GM18499 (cell line): ENCODE measurements around the gene NUDT19.
"Not testable (repeated sequence)": the region's sequence is repeated elsewhere in the genome, so short reads cannot be mapped to it uniquely, and the experiment has no call there.

Experiments
- ATAC-seq: cut with Tn5 transposase; IDR thresholded peaks from one replicate; pipeline ENCODE4 v1.9.1; 2021; ENCODE audit warnings: moderate number of reproducible peaks; ENCODE audit not compliant: insufficient read depth, unreplicated experiment

NUDT19 gene

GRCh38 chr19:32691291-32691951 lies at the start of gene NUDT19:
Gene NUDT19 (plus strand): TSS chr19:32691821. CDS start chr19:32691961, 140 bp downstream.
- peak; percentile 63 for ATAC-seq

DNA sequence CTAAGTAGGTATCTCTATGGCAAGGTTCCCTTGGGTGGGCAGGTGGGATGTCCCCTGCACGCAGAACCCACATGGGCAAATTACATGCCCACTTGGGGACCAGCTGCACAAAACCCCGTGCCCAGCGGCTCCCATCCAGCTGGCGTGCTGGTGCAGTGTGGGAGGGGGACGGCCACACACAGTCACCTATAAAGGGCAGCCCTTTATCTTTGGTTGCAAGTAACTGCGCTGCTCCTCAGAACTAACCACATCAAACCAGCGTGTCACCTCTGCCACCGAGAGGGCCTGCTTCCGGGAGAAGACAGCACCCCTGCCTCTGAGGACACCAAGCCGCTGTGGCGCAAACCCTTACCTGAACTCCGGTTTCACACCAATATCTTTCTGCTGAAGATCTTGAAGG lies 48.9 kb upstream of the NUDT19 start:
- no peak for ATAC-seq

DNA sequence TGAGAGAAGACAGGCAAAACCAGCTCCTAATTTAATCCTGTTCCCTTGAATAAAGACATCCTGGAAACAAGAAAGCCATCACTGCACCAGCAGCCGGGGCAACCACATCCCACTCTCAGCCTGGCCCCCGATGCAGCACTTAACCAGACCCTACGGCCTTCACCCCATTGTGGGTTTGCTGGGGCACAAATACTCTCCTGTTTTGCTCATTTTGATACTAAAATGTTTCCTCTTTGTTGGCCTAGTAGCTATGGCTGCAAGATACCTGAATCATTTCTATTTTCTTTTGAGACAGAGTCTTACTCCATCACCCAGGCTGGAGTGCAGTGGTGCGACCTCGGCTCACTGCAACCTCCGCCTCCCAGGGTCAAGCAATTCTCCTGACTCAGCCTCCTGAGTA lies 45.1 kb upstream of the NUDT19 start:
- no peak for ATAC-seq

- ATAC-seq: no peak
Measured at GRCh38 chr19:32647361-32647760, 44.3 kb upstream of the NUDT19 start.

GRCh38 chr19:32649751-32650150 lies 41.9 kb upstream of the NUDT19 start:
- ATAC-seq: no peak

- ATAC-seq: no peak
Measured at GRCh38 chr19:32650671-32651070, 41.0 kb upstream of the NUDT19 start.

DNA sequence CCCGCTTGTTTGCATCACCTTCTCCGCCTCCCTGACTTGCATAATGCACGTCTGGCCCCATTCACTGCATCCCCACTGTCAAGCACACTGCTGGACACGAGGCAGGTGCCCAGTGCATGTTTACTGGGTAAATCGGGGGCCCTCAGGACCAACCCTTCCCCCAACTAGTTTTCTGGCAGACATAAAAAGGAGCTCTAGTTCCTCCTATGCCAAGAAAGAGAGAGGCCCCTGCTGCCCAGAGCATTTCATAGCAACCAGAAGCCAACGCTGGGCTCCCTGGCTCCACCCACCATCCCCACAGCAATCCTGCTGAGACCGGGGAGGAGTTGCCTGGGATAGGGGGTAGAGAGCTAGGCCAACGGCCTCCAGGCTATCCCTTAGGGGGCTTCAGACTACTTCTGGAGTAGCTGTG lies 39.9 kb upstream of the NUDT19 start:
- ATAC-seq: no peak

- ATAC-seq: not testable (repeated sequence)
Measured at GRCh38 chr19:32652331-32652730, 39.3 kb upstream of the NUDT19 start.

DNA sequence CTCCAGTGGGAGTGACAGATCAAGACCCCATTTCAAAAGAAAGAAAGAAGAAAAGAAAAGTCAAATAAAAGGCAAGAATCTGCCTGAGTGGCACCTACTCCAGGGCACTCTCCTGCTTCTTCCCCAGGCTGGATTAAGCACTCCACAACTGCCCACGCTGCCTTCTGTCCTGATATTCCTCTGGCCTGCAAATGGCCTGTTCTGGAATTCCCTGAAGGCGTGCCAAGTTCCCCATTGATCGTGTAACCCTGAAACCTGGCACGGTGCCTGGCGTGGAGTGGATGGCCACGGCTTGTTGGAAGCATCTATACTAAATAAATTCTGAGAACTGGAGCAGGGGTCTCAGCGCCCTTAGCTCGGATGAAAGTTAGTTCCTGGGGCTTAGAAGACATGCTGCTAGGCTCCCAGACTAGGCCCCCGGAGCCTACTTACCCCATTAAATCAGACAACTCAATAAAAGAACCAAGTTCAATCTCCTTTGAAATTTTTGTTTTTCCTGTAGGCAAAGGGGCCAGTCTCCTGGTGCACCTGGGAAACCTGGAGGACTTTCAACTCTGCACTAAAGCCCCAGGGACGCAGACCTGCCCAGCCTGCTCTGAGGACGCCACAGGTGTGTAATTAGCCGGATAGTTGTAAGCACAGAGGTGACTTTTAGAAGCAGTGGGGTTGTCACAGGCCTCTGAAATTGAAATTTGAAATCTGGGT lies 38.6 kb upstream of the NUDT19 start:
- ATAC-seq: no peak

DNA sequence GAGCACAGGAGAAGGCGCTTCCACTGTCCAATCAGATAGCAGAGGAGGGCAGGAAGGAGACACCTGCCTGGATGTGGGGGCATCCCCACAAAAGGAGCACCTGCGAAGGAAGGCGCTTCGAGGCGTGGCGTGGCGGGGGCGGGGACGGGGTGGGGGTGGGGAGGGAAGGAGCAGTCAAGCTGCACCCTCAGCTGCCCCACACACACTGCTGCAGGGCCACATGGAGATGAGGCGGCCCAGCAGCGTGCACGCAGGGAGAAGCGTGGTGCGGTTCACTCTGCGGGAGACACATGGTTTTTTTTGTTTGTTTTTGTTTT lies 38.1 kb upstream of the NUDT19 start:
- ATAC-seq: no peak

- ATAC-seq: not testable (repeated sequence)
Measured at GRCh38 chr19:32656379-32656778, 35.2 kb upstream of the NUDT19 start.

DNA sequence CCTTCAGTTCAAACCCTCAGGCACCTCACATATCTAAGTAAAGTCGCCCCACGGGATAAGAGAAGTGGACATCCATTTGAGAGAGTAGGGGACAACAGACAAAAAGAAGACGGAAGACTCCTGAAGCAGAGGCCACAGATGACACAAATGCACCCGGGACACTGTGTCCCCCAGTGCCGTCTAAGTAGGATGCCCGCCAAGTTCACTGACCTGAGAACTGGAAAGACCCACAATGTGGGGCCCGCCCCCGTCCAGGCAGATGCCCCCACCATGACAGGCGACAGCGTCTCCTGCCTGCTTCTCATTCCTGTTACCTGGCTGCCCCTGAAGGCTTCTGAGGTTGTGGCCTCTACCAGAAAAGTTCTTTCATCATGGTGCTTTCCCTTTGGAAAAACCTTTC lies 33.5 kb upstream of the NUDT19 start:
- no peak for ATAC-seq

DNA sequence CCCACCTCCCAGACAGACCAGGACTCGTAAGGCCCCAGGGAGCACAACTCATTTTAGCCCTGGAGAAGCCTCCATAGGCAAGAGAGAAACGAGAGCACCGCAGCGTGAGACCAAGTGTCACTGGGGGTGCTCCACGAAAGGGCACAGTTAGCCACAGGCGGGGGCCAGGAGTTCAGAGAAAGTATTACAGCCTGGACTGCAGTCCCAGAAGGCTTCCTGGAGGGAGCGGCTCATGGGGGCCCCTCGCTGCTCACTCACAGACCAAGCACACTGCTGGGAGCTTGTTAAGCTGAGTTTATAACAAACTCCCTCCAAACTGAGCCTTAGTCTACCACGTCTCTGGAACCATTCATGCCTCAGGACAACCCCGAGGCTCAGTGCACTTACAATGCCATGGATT lies 33.1 kb upstream of the NUDT19 start:
- ATAC-seq: no peak

- no peak for ATAC-seq
Measured at GRCh38 chr19:32661318-32661717, 30.3 kb upstream of the NUDT19 start.

DNA sequence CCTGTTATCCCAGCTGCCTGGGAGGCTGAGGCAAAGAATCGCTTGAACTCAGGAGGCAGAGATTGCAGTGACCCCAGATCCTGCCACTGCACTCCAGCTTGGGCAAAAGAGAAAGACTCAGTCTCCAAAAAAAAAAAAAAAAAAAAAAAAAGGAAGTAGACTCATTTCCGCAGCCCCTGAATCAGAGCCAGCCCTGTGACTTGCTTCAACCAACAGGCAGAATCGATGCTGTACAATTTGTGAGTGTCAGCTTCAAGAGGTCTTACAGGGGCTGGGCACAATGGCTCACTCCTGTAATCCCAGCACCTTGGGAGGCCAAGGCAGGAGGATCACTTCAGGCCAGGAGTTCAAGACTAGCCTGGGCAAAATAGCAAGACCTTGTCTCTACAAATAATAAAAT lies 29.4 kb upstream of the NUDT19 start:
- ATAC-seq: no peak

DNA sequence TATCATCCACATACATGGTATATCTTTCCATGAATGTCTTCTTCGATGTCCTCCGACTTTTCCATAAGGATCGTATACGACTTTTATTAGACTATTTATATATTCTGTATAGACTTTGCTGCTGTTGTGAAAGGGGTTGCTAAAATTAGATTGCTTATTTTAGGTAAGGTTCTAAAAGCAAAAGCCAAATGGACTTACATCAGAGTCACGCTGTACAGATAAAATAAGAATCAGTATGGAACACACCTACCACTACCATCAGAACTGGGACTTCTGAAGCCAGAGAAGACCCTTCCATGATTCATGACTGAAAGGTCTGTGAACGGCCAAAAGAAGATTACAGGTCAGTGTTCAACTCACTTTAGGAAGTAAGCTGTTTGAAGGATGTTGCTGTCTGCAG lies 25.5 kb upstream of the NUDT19 start:
- ATAC-seq: no peak

DNA sequence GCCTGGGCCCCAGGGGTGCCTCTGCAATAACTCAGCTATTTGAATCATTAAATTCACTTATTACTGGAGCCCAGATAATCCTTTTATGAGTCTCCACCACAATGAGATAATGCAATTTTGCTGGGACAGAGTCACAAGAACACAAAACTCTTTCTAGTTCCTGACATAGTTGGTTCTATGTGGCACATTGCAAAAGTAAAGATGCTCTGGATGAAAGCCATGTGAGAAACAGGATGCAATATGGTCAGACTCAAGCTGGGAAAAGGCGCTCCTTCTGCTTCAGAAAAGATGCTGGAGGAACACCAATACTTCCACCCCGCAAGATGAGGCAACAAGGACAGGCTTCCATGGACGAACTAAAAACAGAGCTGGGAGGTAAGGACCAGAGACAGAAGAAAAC lies 22.3 kb upstream of the NUDT19 start:
- no peak for ATAC-seq

DNA sequence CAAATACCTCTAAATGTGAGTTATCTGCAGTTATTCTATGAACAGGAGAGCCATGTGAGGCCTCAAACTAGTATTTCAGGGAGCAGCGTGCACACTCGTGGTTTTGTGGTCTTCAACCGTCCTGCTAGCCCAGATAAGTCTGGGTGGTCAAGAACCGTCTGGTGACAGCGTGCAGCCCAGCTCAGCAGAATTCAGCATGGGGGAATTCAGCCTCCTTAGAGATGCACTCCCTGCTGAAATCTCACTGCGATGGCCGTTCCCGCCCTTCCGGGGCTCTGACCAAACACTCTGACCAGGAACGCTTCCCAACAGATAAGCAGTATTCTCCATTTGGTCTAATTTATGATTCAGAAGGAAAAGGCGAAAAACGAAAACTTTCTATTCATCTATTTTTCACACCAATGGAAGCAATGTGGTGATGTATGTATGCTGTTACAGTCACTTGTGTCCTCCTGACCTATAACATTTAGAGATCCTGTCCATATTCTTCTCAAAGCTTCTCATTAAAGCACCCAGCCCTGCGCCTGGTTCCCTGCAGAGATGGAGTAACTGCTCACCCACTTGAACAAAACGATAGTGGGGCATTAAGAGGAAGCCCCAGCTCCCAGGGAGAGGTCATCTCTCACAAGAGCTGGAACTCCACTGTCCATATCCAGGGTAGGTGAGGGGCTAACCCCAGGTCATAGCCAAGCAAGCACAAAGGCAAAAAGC lies 19.6 kb upstream of the NUDT19 start:
- ATAC-seq: no peak

- ATAC-seq: no peak
Measured at GRCh38 chr19:32672841-32673240, 18.8 kb upstream of the NUDT19 start.

DNA sequence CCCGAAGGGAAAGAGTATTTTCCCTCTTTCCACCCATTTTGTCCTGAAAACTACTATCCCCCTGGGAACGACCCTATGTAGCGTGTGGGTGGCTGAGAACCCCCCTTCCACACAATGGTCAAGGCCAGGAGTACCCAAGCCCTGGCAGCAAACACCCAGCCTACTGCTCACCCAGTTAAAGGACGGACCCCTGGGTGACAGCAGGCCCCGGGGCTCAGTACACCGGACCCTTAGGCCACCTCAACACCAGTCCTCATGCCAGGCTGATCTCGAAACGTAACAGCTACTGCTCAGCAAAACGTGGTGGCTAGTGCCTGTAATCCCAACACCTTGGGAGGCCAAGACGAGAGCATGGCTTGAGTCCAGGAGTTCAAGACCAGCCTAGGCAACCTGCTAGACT lies 18.0 kb upstream of the NUDT19 start:
- ATAC-seq: no peak

- ATAC-seq: no peak
Measured at GRCh38 chr19:32674153-32674930, 17.3 kb upstream of the NUDT19 start.
